ENCODE measurements around the gene MRTO4.

- TF ChIP-seq POLR2AphosphoS5 (IDR thresholded peaks at IDR 0.05; ENCODE audit: low read depth, low read length) (no peak), ZNF274 (IDR thresholded peaks at IDR 0.05; ENCODE audit: low read depth, low read length) (no peak), JUND (IDR thresholded peaks at IDR 0.05) (no peak), MAX (IDR thresholded peaks at IDR 0.05) (no peak), YY1 (IDR thresholded peaks at IDR 0.05; ENCODE audit: extremely low read depth, insufficient replicate concordance, low read depth, low read length) (no peak), EZH2 (IDR thresholded peaks at IDR 0.05) (no peak), RAD21 (IDR thresholded peaks at IDR 0.05; ENCODE audit: low read depth) (no peak)
- TF ChIP-seq, protein P1, sequence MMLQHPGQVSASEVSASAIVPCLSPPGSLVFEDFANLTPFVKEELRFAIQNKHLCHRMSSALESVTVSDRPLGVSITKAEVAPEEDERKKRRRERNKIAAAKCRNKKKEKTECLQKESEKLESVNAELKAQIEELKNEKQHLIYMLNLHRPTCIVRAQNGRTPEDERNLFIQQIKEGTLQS (IDR thresholded peaks at IDR 0.05) = no peak
- TF ChIP-seq, protein P2, sequence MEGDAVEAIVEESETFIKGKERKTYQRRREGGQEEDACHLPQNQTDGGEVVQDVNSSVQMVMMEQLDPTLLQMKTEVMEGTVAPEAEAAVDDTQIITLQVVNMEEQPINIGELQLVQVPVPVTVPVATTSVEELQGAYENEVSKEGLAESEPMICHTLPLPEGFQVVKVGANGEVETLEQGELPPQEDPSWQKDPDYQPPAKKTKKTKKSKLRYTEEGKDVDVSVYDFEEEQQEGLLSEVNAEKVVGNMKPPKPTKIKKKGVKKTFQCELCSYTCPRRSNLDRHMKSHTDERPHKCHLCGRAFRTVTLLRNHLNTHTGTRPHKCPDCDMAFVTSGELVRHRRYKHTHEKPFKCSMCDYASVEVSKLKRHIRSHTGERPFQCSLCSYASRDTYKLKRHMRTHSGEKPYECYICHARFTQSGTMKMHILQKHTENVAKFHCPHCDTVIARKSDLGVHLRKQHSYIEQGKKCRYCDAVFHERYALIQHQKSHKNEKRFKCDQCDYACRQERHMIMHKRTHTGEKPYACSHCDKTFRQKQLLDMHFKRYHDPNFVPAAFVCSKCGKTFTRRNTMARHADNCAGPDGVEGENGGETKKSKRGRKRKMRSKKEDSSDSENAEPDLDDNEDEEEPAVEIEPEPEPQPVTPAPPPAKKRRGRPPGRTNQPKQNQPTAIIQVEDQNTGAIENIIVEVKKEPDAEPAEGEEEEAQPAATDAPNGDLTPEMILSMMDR (IDR thresholded peaks at IDR 0.05 in 2 of 3, conservative IDR thresholded peaks at IDR 0.05 in 1 of 3; ENCODE audit: borderline replicate concordance in 1 of 3, insufficient read depth in 1 of 3, low read depth in 2 of 3, low read length in 2 of 3) = 0 out of 6 replicates have a peak, but pooled peaks of 2 of the 3 experiments have one; percentile 12 to 24
These were observed 19.1 kb upstream of the MRTO4 start for GRCh38 chr1:19232524-19232846.
